ENCODE results near the gene COMMD10. TPM values are rescaled to one million over a fixed set of nuclear protein-coding genes. Genes with fewer than 3 reads are reported as not detected.

COMMD10 gene
- polyA plus RNA-seq, 1 donor (not counting 4 experiments of a cell fraction or from before 2014, with no cell fraction given): 22.3 TPM

DNA sequence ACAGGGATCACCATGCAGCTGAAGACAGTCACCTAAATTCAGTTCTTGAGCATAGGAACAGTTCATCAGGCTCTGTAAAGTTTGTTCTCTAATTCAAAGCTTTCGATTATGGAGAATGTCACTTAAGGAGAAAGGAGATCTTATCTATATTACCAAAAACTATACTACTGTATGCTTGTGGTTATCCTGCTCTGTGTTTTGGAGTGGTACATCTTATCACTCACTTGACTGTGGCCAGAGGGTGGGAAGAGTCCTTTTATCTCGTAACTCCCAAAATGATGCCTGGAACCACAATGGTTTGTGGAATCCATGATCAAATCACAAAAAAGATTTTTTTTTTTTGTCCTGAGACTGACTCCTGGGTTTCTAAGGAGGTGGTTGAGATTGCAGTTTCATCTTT, 230.7 kb downstream of the COMMD10 start:
- no peaks in the 10 kb centered on the region for H4K20me1 ChIP-seq (ENCODE audit: control insufficient read depth, extremely low read depth, insufficient read depth, low read length)
- H3K27me3 ChIP-seq (ENCODE audit: control insufficient read depth, extremely low read depth, insufficient read depth, low read length): no peaks in the 10 kb centered on the region
- H3K4me2 ChIP-seq (ENCODE audit: control insufficient read depth, extremely low read depth, insufficient read depth, low read depth, low read length): no peak overlapping the region
- no peaks in the 10 kb centered on the region for H3K79me2 ChIP-seq (ENCODE audit: control insufficient read depth, insufficient read depth, low read length)
- H3K9ac ChIP-seq (ENCODE audit: control insufficient read depth, extremely low read depth, insufficient read depth, low read length): no peak overlapping the region
- no peak for DNase-seq (ENCODE audit: low read depth, low spot score)
- H3K9me1 ChIP-seq (ENCODE audit: control insufficient read depth, extremely low read depth, insufficient read depth, low read length): no peaks in the 10 kb centered on the region
- no peak overlapping the region for H3K4me3 ChIP-seq (ENCODE audit: control insufficient read depth in 2 of 3, extremely low read depth in 1 of 3, insufficient read depth in 2 of 3, low read depth in 1 of 3, low read length in 3 of 3)
- no peak for TF ChIP-seq EZH2 (IDR thresholded peaks at IDR 0.05; ENCODE audit: low read length)
- TF ChIP-seq, protein P1, sequence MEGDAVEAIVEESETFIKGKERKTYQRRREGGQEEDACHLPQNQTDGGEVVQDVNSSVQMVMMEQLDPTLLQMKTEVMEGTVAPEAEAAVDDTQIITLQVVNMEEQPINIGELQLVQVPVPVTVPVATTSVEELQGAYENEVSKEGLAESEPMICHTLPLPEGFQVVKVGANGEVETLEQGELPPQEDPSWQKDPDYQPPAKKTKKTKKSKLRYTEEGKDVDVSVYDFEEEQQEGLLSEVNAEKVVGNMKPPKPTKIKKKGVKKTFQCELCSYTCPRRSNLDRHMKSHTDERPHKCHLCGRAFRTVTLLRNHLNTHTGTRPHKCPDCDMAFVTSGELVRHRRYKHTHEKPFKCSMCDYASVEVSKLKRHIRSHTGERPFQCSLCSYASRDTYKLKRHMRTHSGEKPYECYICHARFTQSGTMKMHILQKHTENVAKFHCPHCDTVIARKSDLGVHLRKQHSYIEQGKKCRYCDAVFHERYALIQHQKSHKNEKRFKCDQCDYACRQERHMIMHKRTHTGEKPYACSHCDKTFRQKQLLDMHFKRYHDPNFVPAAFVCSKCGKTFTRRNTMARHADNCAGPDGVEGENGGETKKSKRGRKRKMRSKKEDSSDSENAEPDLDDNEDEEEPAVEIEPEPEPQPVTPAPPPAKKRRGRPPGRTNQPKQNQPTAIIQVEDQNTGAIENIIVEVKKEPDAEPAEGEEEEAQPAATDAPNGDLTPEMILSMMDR (optimal IDR thresholded peaks at IDR 0.05 in 1 of 3, IDR thresholded peaks at IDR 0.05 in 1 of 3, conservative IDR thresholded peaks at IDR 0.05 in 1 of 3; ENCODE audit: extremely low read depth in 1 of 3, insufficient read depth in 2 of 3, low read length in 3 of 3): no peak
- H3K27ac ChIP-seq (ENCODE audit: control insufficient read depth, insufficient read depth, low read length): no peak overlapping the region
- H3K36me3 ChIP-seq (ENCODE audit: control insufficient read depth in 2 of 2, extremely low read depth in 1 of 2, insufficient read depth in 2 of 2, low read length in 2 of 2): no peaks in the 10 kb centered on the region
- no peak overlapping the region for H2AFZ ChIP-seq (ENCODE audit: control insufficient read depth, low read length)
- no peaks in the 10 kb centered on the region for H3K9me3 ChIP-seq (ENCODE audit: control insufficient read depth, low read depth, low read length)
- no peaks in the 10 kb centered on the region for H3K4me1 ChIP-seq (ENCODE audit: control insufficient read depth, extremely low read depth, insufficient read depth, low read length)
- dilution Hi-C loops (cut with MboI; ENCODE audit: extremely low pct_ligation_motif_present, low sequenced_read_pairs): no loop called here
- FAIRE-seq: no peak

DNA sequence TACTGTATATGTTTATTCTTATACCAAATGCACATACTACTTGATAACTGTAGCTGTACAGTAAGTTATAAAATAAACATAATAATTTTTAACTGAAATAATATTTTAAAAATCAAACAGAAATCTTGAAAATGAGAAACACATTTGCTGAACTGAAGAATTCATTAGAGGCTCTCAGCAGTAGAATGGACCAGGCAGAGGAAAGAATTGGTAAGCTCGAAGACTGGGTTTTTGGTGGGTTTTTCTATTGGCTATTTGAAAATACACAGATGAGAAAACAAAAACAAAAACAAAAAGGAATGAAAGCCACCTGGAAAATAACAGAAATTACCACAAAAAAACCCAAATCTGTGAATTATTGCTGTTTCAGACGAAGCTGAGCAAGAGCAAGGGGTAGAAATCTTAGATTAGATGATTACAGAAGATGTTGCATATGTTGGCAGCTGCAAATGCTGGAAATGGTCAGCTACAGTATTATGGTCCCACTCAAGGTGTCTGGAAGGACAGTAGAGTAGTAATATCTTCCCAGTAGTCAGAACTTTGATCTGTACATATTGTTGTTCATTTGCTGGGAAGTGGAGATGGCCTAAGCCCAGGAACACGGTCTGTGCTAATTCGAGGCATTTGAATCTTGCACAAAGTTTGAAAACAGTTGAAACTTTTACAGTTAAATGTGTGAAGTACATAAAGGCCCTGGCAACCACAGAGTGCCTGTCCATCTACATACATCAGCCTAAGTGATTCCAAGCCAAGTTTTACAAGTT, 233.4 kb downstream of the COMMD10 start:
- dilution Hi-C loops (cut with MboI; ENCODE audit: extremely low pct_ligation_motif_present, low sequenced_read_pairs): no loop called here
- Histone ChIP-seq H3K79me2 (ENCODE audit: control insufficient read depth, insufficient read depth, low read length) (no peaks in the 10 kb centered on the region), H4K20me1 (ENCODE audit: control insufficient read depth, extremely low read depth, insufficient read depth, low read length) (no peaks in the 10 kb centered on the region)

More for the DNA sequence above, 233.4 kb downstream of the COMMD10 start:
- Histone ChIP-seq H3K4me3 (ENCODE audit: control insufficient read depth in 2 of 3, extremely low read depth in 1 of 3, insufficient read depth in 2 of 3, low read depth in 1 of 3, low read length in 3 of 3) (no peak overlapping the region), H3K4me1 (ENCODE audit: control insufficient read depth, extremely low read depth, insufficient read depth, low read length) (no peaks in the 10 kb centered on the region), H3K27ac (ENCODE audit: control insufficient read depth, insufficient read depth, low read length) (no peak overlapping the region), H3K27me3 (ENCODE audit: control insufficient read depth, extremely low read depth, insufficient read depth, low read length) (no peaks in the 10 kb centered on the region), H3K9ac (ENCODE audit: control insufficient read depth, extremely low read depth, insufficient read depth, low read length) (no peak overlapping the region), H3K36me3 (ENCODE audit: control insufficient read depth in 2 of 2, extremely low read depth in 1 of 2, insufficient read depth in 2 of 2, low read length in 2 of 2) (no peaks in the 10 kb centered on the region), H2AFZ (ENCODE audit: control insufficient read depth, low read length) (no peak overlapping the region), H3K9me1 (ENCODE audit: control insufficient read depth, extremely low read depth, insufficient read depth, low read length) (no peaks in the 10 kb centered on the region), H3K9me3 (ENCODE audit: control insufficient read depth, low read depth, low read length) (no peaks in the 10 kb centered on the region), H3K4me2 (ENCODE audit: control insufficient read depth, extremely low read depth, insufficient read depth, low read depth, low read length) (no peak overlapping the region)
- FAIRE-seq: no peak
- no peak for TF ChIP-seq EZH2 (IDR thresholded peaks at IDR 0.05; ENCODE audit: low read length)
- TF ChIP-seq, protein P1 (optimal IDR thresholded peaks at IDR 0.05 in 1 of 3, IDR thresholded peaks at IDR 0.05 in 1 of 3, conservative IDR thresholded peaks at IDR 0.05 in 1 of 3; ENCODE audit: extremely low read depth in 1 of 3, insufficient read depth in 2 of 3, low read length in 3 of 3): no peak
- DNase-seq (ENCODE audit: low read depth, low spot score): no peak
